Tibial artery (tissue), 4 donors: ENCODE results near the gene ADGRV1.

Experiments
- DNase-seq, 2 donors: peaks; one replicate each; pipeline ENCODE4 v3.0.0-alpha.2; 2019
- H3K27ac ChIP-seq, 2 donors: fragments of 200-600 bp; sonication (generic) in 1 of 2; 1 replicate in 1 of 2; 2 replicates in 1 of 2; pipeline ENCODE4 v1.5.1; 2018 to 2019; ENCODE audit warnings: mild to moderate bottlenecking in 1 of 2
- H3K27me3 ChIP-seq, 2 donors: fragments of 200-600 bp; sonication (generic) in 1 of 2; one replicate each; pipeline versions ENCODE4 v1.5.1 to v1.6.0; 2016 to 2019
- H3K36me3 ChIP-seq, 3 donors: fragments of 200-600 bp; sonication (generic) in 2 of 3; one replicate each; pipeline ENCODE4 v1.5.1; 2016 to 2019; ENCODE audit warnings: mild to moderate bottlenecking in 2 of 3
- H3K4me1 ChIP-seq, 4 donors: fragments of 200-600 bp; sonication (generic) in 2 of 4; 1 replicate in 3 of 4; 2 replicates in 1 of 4; pipeline ENCODE4 v1.5.1; 2016 to 2019
- H3K4me3 ChIP-seq, 2 donors: fragments of 200-600 bp; sonication (generic) in 1 of 2; 1 replicate in 1 of 2; 2 replicates in 1 of 2; pipeline ENCODE4 v1.5.1; 2018 to 2019; ENCODE audit warnings: mild to moderate bottlenecking in 2 of 2
- H3K9me3 ChIP-seq, 3 donors: fragments of 200-600 bp; sonication (generic) in 1 of 3; one replicate each; pipeline ENCODE4 v1.5.1; 2016 to 2019
- CTCF ChIP-seq, 2 experiments: fragments of 200-600 bp in 1 of 2; fragments of 450-650 bp in 1 of 2; IDR thresholded peaks; one replicate each; pipeline ENCODE4 v1.5.1; 2017 to 2019; ENCODE audit warnings: antibody characterized with exemption in 2 of 2, mild to moderate bottlenecking in 1 of 2, moderate library complexity in 1 of 2
- intact Hi-C: fragments of 100-400 bp; cut with DNase I; formaldehyde crosslinking; loops from one replicate; pipeline ENCODE4 v1.15.0; 2023; ENCODE audit warnings: low total_unique reads

The ADGRV1 gene

GRCh38 chr5:91142819-91143218 is 584.2 kb downstream of the ADGRV1 start:
- no peak for DNase-seq
- no peaks in the 10 kb centered on the region for H3K9me3 ChIP-seq
- H3K36me3 ChIP-seq: no peaks in the 10 kb centered on the region
- TF ChIP-seq CTCF (IDR thresholded peaks at IDR 0.05): no peak
- no peaks in the 10 kb centered on the region for H3K27me3 ChIP-seq
- H3K27ac ChIP-seq: peak overlapping the region in 1 of 2 donors; percentile 29
- intact Hi-C loops: no loop called here
- H3K4me1 ChIP-seq: peaks cover 0 to 32% (median 16%) of the 10 kb centered on the region in 4 donors
- no peak overlapping the region for H3K4me3 ChIP-seq

- intact Hi-C loops: no loop called here
- Histone ChIP-seq H3K36me3 (no peaks in the 10 kb centered on the region), H3K9me3 (no peaks in the 10 kb centered on the region), H3K4me1 (peaks cover 0 to 32% (median 16%) of the 10 kb centered on the region in 4 donors), H3K27me3 (no peaks in the 10 kb centered on the region), H3K27ac (peak overlapping the region; percentile 8 to 58), H3K4me3 (no peak overlapping the region)
- DNase-seq: no peak
- no peak for TF ChIP-seq CTCF (IDR thresholded peaks at IDR 0.05)
Observed at GRCh38 chr5:91143840-91144239, 585.2 kb downstream of the ADGRV1 start.

- Histone ChIP-seq H3K4me3 (peak overlapping the region; percentile 4 to 23), H3K27ac (peak overlapping the region; percentile 58), H3K4me1 (peaks cover 0 to 37% (median 16%) of the 10 kb centered on the region in 4 donors), H3K36me3 (no peaks in the 10 kb centered on the region), H3K9me3 (no peaks in the 10 kb centered on the region), H3K27me3 (no peaks in the 10 kb centered on the region)
- no peak for TF ChIP-seq CTCF (IDR thresholded peaks at IDR 0.05)
- intact Hi-C loops: no loop called here
- no peak for DNase-seq
Observed at GRCh38 chr5:91144491-91145332, 586.1 kb downstream of the ADGRV1 start.

- H3K9me3 ChIP-seq: no peaks in the 10 kb centered on the region
- H3K27me3 ChIP-seq: no peaks in the 10 kb centered on the region
- peaks cover 0 to 42% (median 21%) of the 10 kb centered on the region in 4 donors for H3K4me1 ChIP-seq
- intact Hi-C loops: no loop called here
- TF ChIP-seq CTCF (IDR thresholded peaks at IDR 0.05): no peak
- H3K4me3 ChIP-seq: peak overlapping the region in 1 of 2 donors; percentile 23
- DNase-seq: no peak
- peak overlapping the region; percentile 58 for H3K27ac ChIP-seq
- no peaks in the 10 kb centered on the region for H3K36me3 ChIP-seq
Observed at GRCh38 chr5:91145333-91145620, 586.7 kb downstream of the ADGRV1 start.

GRCh38 chr5:91146230-91146629 is 587.6 kb downstream of the ADGRV1 start:
- no peak for TF ChIP-seq CTCF (IDR thresholded peaks at IDR 0.05)
- Histone ChIP-seq H3K4me1 (peaks cover 0 to 52% (median 30%) of the 10 kb centered on the region in 4 donors), H3K27me3 (no peaks in the 10 kb centered on the region), H3K36me3 (no peaks in the 10 kb centered on the region), H3K9me3 (no peaks in the 10 kb centered on the region), H3K27ac (peak overlapping the region; percentile 43 to 58), H3K4me3 (no peak overlapping the region)
- DNase-seq: no peak
- intact Hi-C loops: no loop called here
